ENCODE data around the gene PAX6.
A peak's percentile ranks its signal among the peaks of the same experiment; 100 is the strongest.

Gene PAX6

GRCh38 chr11:31808721-31809540 lies 2.2 kb downstream of the PAX6 start:
- DNase-seq (ENCODE audit: low spot score), result no peak

- DNase-seq (ENCODE audit: low spot score), result no peak
These were observed 3.1 kb downstream of the PAX6 start for GRCh38 chr11:31807799-31808667.

GRCh38 chr11:31806928-31807798 lies 4.0 kb downstream of the PAX6 start:
- DNase-seq (ENCODE audit: low spot score), result no peak

GRCh38 chr11:31806186-31806927 lies 4.8 kb downstream of the PAX6 start:
- no peak for DNase-seq (ENCODE audit: low spot score)

GRCh38 chr11:31805629-31806185 lies 5.4 kb downstream of the PAX6 start:
- no peak for DNase-seq (ENCODE audit: low spot score)

GRCh38 chr11:31805037-31805628 lies 6.0 kb downstream of the PAX6 start:
- no peak for DNase-seq (ENCODE audit: low spot score)

GRCh38 chr11:31804312-31805036 lies 6.6 kb downstream of the PAX6 start:
- DNase-seq (ENCODE audit: low spot score), result no peak

- no peak for DNase-seq (ENCODE audit: low spot score)
These were observed 7.3 kb downstream of the PAX6 start for GRCh38 chr11:31803813-31804311.

GRCh38 chr11:31802990-31803812 lies 7.9 kb downstream of the PAX6 start:
- DNase-seq (ENCODE audit: low spot score), result no peak

- DNase-seq (ENCODE audit: low spot score), result no peak
These were observed 8.5 kb downstream of the PAX6 start for GRCh38 chr11:31802609-31802989.

- DNase-seq (ENCODE audit: low spot score), result no peak
These were observed 9.0 kb downstream of the PAX6 start for GRCh38 chr11:31802000-31802551.

GRCh38 chr11:31801298-31801702 lies 9.8 kb downstream of the PAX6 start:
- no peak for DNase-seq (ENCODE audit: low spot score)

- DNase-seq (ENCODE audit: low spot score), result no peak
These were observed 10.5 kb downstream of the PAX6 start for GRCh38 chr11:31800398-31801265.

GRCh38 chr11:31799435-31800397 lies 11.4 kb downstream of the PAX6 start:
- DNase-seq (ENCODE audit: low spot score), result no peak

GRCh38 chr11:31798554-31799434 lies 12.3 kb downstream of the PAX6 start:
- DNase-seq (ENCODE audit: low spot score), result peak; percentile 79
